ENCODE measurements around the gene PTPRC. TPM values are rescaled to one million over a fixed set of nuclear protein-coding genes. Genes with fewer than 3 reads are reported as not detected.

The PTPRC gene
- total RNA-seq, 2 donors from 2014 or later, result 3.3 to 9.9 TPM

DNA sequence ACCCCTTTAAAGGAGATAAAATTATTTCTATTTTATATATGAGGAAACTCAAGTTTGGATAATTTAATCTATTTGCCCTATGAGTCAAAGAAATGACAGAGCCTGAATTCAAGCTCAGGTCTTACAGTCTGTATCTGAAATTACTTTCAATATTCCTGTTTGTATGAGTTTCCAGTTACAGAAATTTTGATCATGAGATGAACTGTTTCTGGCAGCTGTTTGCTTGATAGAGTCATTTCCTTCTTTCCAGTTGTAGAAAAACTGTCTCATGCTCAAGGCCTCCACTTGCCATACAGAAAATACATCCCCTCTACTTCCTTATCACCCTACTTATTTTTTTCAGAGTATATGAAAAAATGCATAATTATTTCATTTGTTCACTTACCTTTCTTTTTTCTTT, 87.6 kb downstream of the PTPRC start:
- ATAC-seq (no peak), DNase-seq (no peak)
- Histone ChIP-seq H3K36me3 (replicated peaks in 1 of 2; ENCODE audit: insufficient read depth in 1 of 2, low read depth in 2 of 2) (no peaks in the 10 kb centered on the region), H3K4me1 (peaks cover 10% of the 10 kb centered on the region), H3K27me3 (no peaks in the 10 kb centered on the region), H3K9me3 (no peaks in the 10 kb centered on the region), H3K4me3 (no peak overlapping the region), H3K27ac (no peak overlapping the region)
- no peak for TF ChIP-seq POLR2A (IDR thresholded peaks at IDR 0.05)
- TF ChIP-seq, protein P1, sequence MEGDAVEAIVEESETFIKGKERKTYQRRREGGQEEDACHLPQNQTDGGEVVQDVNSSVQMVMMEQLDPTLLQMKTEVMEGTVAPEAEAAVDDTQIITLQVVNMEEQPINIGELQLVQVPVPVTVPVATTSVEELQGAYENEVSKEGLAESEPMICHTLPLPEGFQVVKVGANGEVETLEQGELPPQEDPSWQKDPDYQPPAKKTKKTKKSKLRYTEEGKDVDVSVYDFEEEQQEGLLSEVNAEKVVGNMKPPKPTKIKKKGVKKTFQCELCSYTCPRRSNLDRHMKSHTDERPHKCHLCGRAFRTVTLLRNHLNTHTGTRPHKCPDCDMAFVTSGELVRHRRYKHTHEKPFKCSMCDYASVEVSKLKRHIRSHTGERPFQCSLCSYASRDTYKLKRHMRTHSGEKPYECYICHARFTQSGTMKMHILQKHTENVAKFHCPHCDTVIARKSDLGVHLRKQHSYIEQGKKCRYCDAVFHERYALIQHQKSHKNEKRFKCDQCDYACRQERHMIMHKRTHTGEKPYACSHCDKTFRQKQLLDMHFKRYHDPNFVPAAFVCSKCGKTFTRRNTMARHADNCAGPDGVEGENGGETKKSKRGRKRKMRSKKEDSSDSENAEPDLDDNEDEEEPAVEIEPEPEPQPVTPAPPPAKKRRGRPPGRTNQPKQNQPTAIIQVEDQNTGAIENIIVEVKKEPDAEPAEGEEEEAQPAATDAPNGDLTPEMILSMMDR (IDR thresholded peaks at IDR 0.05), result no peak
- intact Hi-C loops (cut with DNase I), result no loop called here

DNA sequence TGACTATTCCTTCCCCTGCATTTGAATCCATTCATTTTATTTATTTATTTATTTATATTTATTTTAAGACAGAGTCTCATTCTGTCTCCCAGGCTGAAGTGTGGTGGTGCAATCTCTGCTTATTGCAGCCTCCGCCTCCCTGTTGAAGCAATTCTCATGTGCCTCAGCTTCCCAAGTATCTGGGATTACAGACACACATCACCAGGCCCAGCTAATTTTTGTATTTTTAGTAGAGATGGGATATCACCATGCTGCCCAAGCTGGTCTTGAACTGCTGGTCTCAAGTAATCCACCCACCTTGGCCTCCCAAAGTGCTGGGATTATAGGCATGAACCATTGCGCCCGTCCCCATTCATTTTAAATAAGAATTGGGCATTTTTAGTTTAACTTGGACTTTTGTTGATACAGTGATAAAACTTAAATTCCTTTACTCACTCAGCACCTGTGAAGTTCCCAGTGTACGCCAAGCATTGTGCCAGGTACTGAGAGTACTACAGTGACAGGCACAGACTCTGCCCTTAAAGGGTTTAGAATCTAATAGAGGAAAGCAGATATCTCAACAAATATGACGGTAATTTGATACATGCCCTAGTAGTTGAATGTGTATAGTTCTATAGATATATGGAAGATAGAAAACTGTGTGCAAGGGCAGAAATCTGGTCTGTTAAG, 90.5 kb downstream of the PTPRC start:
- no peak overlapping the region for H3K4me3 ChIP-seq
- no peak for TF ChIP-seq POLR2A (IDR thresholded peaks at IDR 0.05)
- TF ChIP-seq, protein P1 (IDR thresholded peaks at IDR 0.05), result peak in 2 of 7 experiments; percentile 10 to 18
- intact Hi-C loops (cut with DNase I), result no loop called here
- H3K27me3 ChIP-seq, result no peaks in the 10 kb centered on the region
- peaks cover 10% of the 10 kb centered on the region for H3K4me1 ChIP-seq
- ATAC-seq, result peak; percentile 98
- H3K27ac ChIP-seq, result peak overlapping the region in 3 of 4 donors; percentile 41 to 46 (median 43)
- no peaks in the 10 kb centered on the region for H3K36me3 ChIP-seq (replicated peaks in 1 of 2; ENCODE audit: insufficient read depth in 1 of 2, low read depth in 2 of 2)
- H3K9me3 ChIP-seq, result no peaks in the 10 kb centered on the region
- 41 to 60% methylated on average over 5 of the region's 5 CpGs for WGBS, 2 donors
- peak; percentile 66 to 82 (median 76) for DNase-seq

DNA sequence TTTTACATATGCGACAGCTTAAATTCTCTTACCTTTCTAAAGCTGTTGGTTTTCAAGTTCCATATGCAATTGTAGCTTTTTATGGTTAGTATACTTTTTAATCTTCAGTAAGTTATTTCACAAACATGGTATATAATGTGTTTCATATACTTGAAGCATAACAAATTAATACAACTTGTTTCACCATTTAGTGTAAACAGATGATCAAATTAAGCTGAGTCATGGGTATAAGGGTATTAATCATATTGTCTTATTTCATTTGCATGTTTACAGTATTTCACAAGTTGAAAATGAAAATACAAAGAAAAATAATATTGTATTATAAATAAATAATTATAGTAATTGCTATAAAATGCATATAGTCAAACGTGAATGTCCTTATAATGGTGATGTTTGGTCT, 92.1 kb downstream of the PTPRC start:
- Histone ChIP-seq H3K27ac (no peak overlapping the region), H3K4me3 (no peak overlapping the region), H3K36me3 (replicated peaks in 1 of 2; ENCODE audit: insufficient read depth in 1 of 2, low read depth in 2 of 2) (no peaks in the 10 kb centered on the region), H3K9me3 (no peaks in the 10 kb centered on the region), H3K4me1 (peaks cover 13% of the 10 kb centered on the region), H3K27me3 (no peaks in the 10 kb centered on the region)
- DNase-seq (no peak), ATAC-seq (no peak)
- no peak for TF ChIP-seq POLR2A (IDR thresholded peaks at IDR 0.05)
- intact Hi-C loops (cut with DNase I), result no loop called here
- 95 to 98% methylated on average over 2 of the region's 2 CpGs for WGBS, 2 donors

DNA sequence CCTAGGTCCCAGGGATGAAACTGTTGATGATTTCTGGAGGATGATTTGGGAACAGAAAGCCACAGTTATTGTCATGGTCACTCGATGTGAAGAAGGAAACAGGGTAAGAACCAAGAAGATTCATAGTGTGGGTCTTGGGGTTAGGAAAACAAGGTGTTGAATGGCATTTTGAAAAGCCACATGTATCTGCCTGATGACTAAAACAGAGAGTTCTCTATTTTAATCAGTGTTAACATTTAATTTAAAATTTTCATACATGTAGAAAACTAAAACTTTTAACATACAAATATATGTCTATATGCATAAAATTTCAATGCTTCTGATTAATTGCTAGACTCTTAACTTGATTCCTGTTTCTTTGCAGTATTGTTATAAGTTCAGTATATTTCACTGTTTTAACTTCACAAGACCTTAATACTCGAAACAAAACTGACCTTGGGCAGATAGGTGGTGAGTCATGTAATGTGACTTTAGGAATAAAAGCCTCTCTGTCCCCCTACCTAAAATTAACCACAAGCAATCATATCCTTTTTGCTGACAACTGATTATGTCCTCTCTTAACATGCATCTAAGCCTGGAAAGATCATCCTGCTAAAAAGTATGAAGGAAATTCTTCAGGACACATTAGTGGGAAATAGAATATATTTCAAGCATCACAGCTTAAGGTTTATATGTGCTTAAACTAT, 95.6 kb downstream of the PTPRC start:
- DNase-seq (no peak), ATAC-seq (no peak)
- Histone ChIP-seq H3K4me3 (no peak overlapping the region), H3K27ac (no peak overlapping the region), H3K27me3 (no peaks in the 10 kb centered on the region), H3K4me1 (peaks cover 13% of the 10 kb centered on the region), H3K9me3 (no peaks in the 10 kb centered on the region), H3K36me3 (replicated peaks in 1 of 2; ENCODE audit: insufficient read depth in 1 of 2, low read depth in 2 of 2) (no peaks in the 10 kb centered on the region)
- no peak for TF ChIP-seq POLR2A (IDR thresholded peaks at IDR 0.05)
- TF ChIP-seq, protein P1 (IDR thresholded peaks at IDR 0.05), result no peak
- intact Hi-C loops (cut with DNase I), result no loop called here
- WGBS, 2 donors, result 43% methylated on average over 2 of the region's 2 CpGs

DNA sequence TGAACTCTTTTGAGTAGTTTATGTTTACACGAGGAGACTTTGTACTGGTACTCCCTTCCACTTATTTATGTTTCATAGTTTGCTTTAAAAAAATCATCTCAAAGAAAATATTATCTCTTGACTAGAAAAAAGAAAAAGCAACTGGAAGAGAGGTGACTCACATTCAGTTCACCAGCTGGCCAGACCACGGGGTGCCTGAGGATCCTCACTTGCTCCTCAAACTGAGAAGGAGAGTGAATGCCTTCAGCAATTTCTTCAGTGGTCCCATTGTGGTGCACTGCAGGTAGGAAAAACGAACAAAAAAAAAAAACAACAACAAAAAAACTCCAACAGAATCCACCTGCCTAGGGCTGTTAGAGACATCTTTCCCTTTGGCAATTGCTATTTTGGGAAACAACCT, 102.9 kb downstream of the PTPRC start:
- no peak overlapping the region for H3K4me3 ChIP-seq
- no peaks in the 10 kb centered on the region for H3K4me1 ChIP-seq
- DNase-seq, result no peak
- no peak for TF ChIP-seq POLR2A (IDR thresholded peaks at IDR 0.05)
- TF ChIP-seq, protein P1 (IDR thresholded peaks at IDR 0.05), result no peak
- 44 to 56% methylated on average over 3 of the region's 3 CpGs for WGBS, 2 donors
- H3K9me3 ChIP-seq, result no peaks in the 10 kb centered on the region
- intact Hi-C loops (cut with DNase I), result no loop called here
- H3K27me3 ChIP-seq, result no peaks in the 10 kb centered on the region
- H3K27ac ChIP-seq, result no peak overlapping the region
- ATAC-seq, result no peak
- H3K36me3 ChIP-seq (replicated peaks in 1 of 2; ENCODE audit: insufficient read depth in 1 of 2, low read depth in 2 of 2), result no peaks in the 10 kb centered on the region
